ENCODE data around the gene RIOK1. TPM values are rescaled to one million over a fixed set of nuclear protein-coding genes. Genes with fewer than 3 reads are reported as not detected.

RIOK1 gene
- total RNA-seq, 1 experiment from 2014 or later = 39.0 TPM

- no peaks in the 10 kb centered on the region for H3K9me2 ChIP-seq (ENCODE audit: insufficient read depth)
- CTCF ChIA-PET = interaction anchor here (0.6 kb wide), 1 partner anchor 15 kb away, joined by 4 read pairs; no protein-coding TSS in a partner anchor
- H3K27ac ChIP-seq (ENCODE audit: low read depth, low read length) = no peak overlapping the region
- no peaks in the 10 kb centered on the region for H3K36me3 ChIP-seq (ENCODE audit: control insufficient read depth in 1 of 2, insufficient read depth in 2 of 2, low read length in 2 of 2)
- H3K9me3 ChIP-seq (ENCODE audit: control insufficient read depth in 1 of 2, insufficient read depth in 1 of 2, low read depth in 1 of 2, low read length in 2 of 2) = no peaks in the 10 kb centered on the region
- peaks cover 0 to 9% of the 10 kb centered on the region in 2 experiments; a peak in 2 of 4 replicates for H3K4me1 ChIP-seq (ENCODE audit: control insufficient read depth in 1 of 2, insufficient read depth in 2 of 2, low read length in 2 of 2)
- H2AFZ ChIP-seq (ENCODE audit: low read depth, low read length, poor library complexity, severe bottlenecking) = no peak overlapping the region
- no TSS peak for BruUV-seq (replicated peaks)
- H3K4me2 ChIP-seq (ENCODE audit: low read length) = no peak overlapping the region
- no peak for DNase-seq (ENCODE audit: low read depth, low spot score)
- RAD21 ChIA-PET (ENCODE audit: low non-redundant PET in 1 of 2, low total read pairs in 2 of 2, uncharacterized antibody in 2 of 2, unreplicated experiment in 2 of 2) = no interaction called here
- POLR2A ChIA-PET = no interaction called here
- H3K4me3 ChIP-seq (replicated peaks in 1 of 2; ENCODE audit: low read depth in 1 of 2, low read length in 2 of 2) = no peak overlapping the region
- no peak overlapping the region for H3K9ac ChIP-seq (ENCODE audit: low read length)
- H3K27me3 ChIP-seq (ENCODE audit: insufficient read depth, low read length) = no peaks in the 10 kb centered on the region
- H4K20me1 ChIP-seq (ENCODE audit: insufficient read depth) = no peaks in the 10 kb centered on the region
- ATAC-seq = no peak
- TF ChIP-seq ATF3 (IDR thresholded peaks at IDR 0.05) = no peak
- no peak for TF ChIP-seq CEBPB (IDR thresholded peaks at IDR 0.05; ENCODE audit: low read depth)
- TF ChIP-seq EZH2phosphoT487 (IDR thresholded peaks at IDR 0.05; ENCODE audit: borderline replicate concordance) = no peak
- no peak for TF ChIP-seq EZH2 (IDR thresholded peaks at IDR 0.05)
- TF ChIP-seq MAX (IDR thresholded peaks at IDR 0.05) = no peak
- no peak for TF ChIP-seq SRF (IDR thresholded peaks at IDR 0.05; ENCODE audit: low read depth)
- intact Hi-C loops (cut with micrococcal nuclease) = no loop called here
- no peaks in the 10 kb centered on the region for H3K79me2 ChIP-seq (ENCODE audit: insufficient read depth, low read length)
These were observed 48.3 kb upstream of the RIOK1 start for GRCh38 chr6:7341271-7341670.

- Histone ChIP-seq H3K9me3 (ENCODE audit: control insufficient read depth in 1 of 2, insufficient read depth in 1 of 2, low read depth in 1 of 2, low read length in 2 of 2) (no peaks in the 10 kb centered on the region), H3K36me3 (ENCODE audit: control insufficient read depth in 1 of 2, insufficient read depth in 2 of 2, low read length in 2 of 2) (no peaks in the 10 kb centered on the region), H3K79me2 (ENCODE audit: insufficient read depth, low read length) (no peaks in the 10 kb centered on the region), H3K27me3 (ENCODE audit: insufficient read depth, low read length) (no peaks in the 10 kb centered on the region), H3K27ac (ENCODE audit: low read depth, low read length) (no peak overlapping the region), H2AFZ (ENCODE audit: low read depth, low read length, poor library complexity, severe bottlenecking) (no peak overlapping the region), H4K20me1 (ENCODE audit: insufficient read depth) (no peaks in the 10 kb centered on the region), H3K4me2 (ENCODE audit: low read length) (peak overlapping the region; percentile 53; the same call in 1 of the 2 replicates), H3K4me3 (replicated peaks in 1 of 2; ENCODE audit: low read depth in 1 of 2, low read length in 2 of 2) (no peak overlapping the region), H3K9me2 (ENCODE audit: insufficient read depth) (no peaks in the 10 kb centered on the region), H3K4me1 (ENCODE audit: control insufficient read depth in 1 of 2, insufficient read depth in 2 of 2, low read length in 2 of 2) (peaks cover 0 to 12% of the 10 kb centered on the region in 2 experiments; a peak in 3 of 4 replicates), H3K9ac (ENCODE audit: low read length) (no peak overlapping the region)
- no TSS peak for BruUV-seq (replicated peaks)
- ChIA-PET POLR2A (no interaction called here), RAD21 (ENCODE audit: low non-redundant PET in 1 of 2, low total read pairs in 2 of 2, uncharacterized antibody in 2 of 2, unreplicated experiment in 2 of 2) (no interaction called here), CTCF (no interaction called here)
- intact Hi-C loops (cut with micrococcal nuclease) = no loop called here
- no peak for TF ChIP-seq CEBPB (IDR thresholded peaks at IDR 0.05; ENCODE audit: low read depth)
- TF ChIP-seq FOSL1 (IDR thresholded peaks at IDR 0.05; ENCODE audit: low read depth) = peak; percentile 73
- TF ChIP-seq JUND (IDR thresholded peaks at IDR 0.05) = peak; percentile 75
- TF ChIP-seq EGR1 (IDR thresholded peaks at IDR 0.05; ENCODE audit: low read depth) = no peak
- peak; percentile 23 for DNase-seq (ENCODE audit: low read depth, low spot score)
- ATAC-seq = peak; percentile 79
These were observed 47.4 kb upstream of the RIOK1 start for GRCh38 chr6:7341989-7342742.
